Measurements from ENCODE around the gene ZBTB11.

GRCh38 chr3:101671014-101671413 lies 5.9 kb downstream of the ZBTB11 start:
- TF ChIP-seq, protein P1, sequence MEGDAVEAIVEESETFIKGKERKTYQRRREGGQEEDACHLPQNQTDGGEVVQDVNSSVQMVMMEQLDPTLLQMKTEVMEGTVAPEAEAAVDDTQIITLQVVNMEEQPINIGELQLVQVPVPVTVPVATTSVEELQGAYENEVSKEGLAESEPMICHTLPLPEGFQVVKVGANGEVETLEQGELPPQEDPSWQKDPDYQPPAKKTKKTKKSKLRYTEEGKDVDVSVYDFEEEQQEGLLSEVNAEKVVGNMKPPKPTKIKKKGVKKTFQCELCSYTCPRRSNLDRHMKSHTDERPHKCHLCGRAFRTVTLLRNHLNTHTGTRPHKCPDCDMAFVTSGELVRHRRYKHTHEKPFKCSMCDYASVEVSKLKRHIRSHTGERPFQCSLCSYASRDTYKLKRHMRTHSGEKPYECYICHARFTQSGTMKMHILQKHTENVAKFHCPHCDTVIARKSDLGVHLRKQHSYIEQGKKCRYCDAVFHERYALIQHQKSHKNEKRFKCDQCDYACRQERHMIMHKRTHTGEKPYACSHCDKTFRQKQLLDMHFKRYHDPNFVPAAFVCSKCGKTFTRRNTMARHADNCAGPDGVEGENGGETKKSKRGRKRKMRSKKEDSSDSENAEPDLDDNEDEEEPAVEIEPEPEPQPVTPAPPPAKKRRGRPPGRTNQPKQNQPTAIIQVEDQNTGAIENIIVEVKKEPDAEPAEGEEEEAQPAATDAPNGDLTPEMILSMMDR (IDR thresholded peaks at IDR 0.05) = no peak
- no peak for TF ChIP-seq POLR2A (IDR thresholded peaks at IDR 0.05)

Data from adrenal gland (tissue), 5 donors.